Karpas-422 (cell line): Measurements from ENCODE around the gene RASGEF1B. TPM values are rescaled to one million over a fixed set of nuclear protein-coding genes. Genes with fewer than 3 reads are reported as not detected.
"Not testable (repeated sequence)": the region's sequence is repeated elsewhere in the genome, so short reads cannot be mapped to it uniquely, and the experiment has no call there.

Source experiments
- DNase-seq: peaks from one replicate; pipeline ENCODE4 v3.0.0-alpha.2; 2015
- H2AFZ ChIP-seq: fragments of 200-600 bp; sonication (generic); 2 replicates; pipeline ENCODE4 v1.6.1; 2014; ENCODE audit warnings: antibody characterized with exemption, low read length, mixed read lengths
- H3K27ac ChIP-seq: fragments of 200-600 bp; sonication (generic); 2 replicates; pipeline ENCODE4 v1.5.1; 2014; ENCODE audit warnings: mild to moderate bottlenecking, low read length, moderate library complexity
- H3K27me3 ChIP-seq: fragments of 200-600 bp; sonication (generic); 2 replicates; pipeline ENCODE4 v1.6.1; 2014; ENCODE audit warnings: low read length, mixed read lengths
- H3K36me3 ChIP-seq: fragments of 200-600 bp; sonication (generic); 2 replicates; pipeline ENCODE4 v1.6.1; 2014; ENCODE audit warnings: low read length, mixed read lengths; ENCODE audit not compliant: insufficient read depth
- H3K4me1 ChIP-seq: fragments of 200-600 bp; sonication (generic); 2 replicates; pipeline ENCODE4 v1.6.1; 2014; ENCODE audit warnings: mild to moderate bottlenecking, low read length, mixed read lengths
- H3K4me2 ChIP-seq: fragments of 200-600 bp; sonication (generic); 2 replicates; pipeline ENCODE4 v1.6.1; 2014; ENCODE audit warnings: low read length, low read depth, mild to moderate bottlenecking; ENCODE audit not compliant: poor library complexity, severe bottlenecking
- H3K4me3 ChIP-seq: fragments of 200-600 bp; sonication (generic); 2 replicates; pipeline ENCODE4 v1.5.1; 2014; ENCODE audit warnings: mild to moderate bottlenecking, antibody characterized with exemption, low read length, mixed read lengths
- H3K79me2 ChIP-seq: fragments of 200-600 bp; sonication (generic); 2 replicates; pipeline ENCODE4 v1.6.1; 2014; ENCODE audit warnings: mild to moderate bottlenecking, low read length, mixed read lengths
- H3K9ac ChIP-seq: fragments of 200-600 bp; sonication (generic); 2 replicates; pipeline ENCODE4 v1.6.0; 2014; ENCODE audit warnings: low read length
- H3K9me2 ChIP-seq: fragments of 200-600 bp; sonication (generic), shearing (Covaris generic); replicated peaks from 2 replicates; pipeline ENCODE4 v1.6.0; 2014; ENCODE audit warnings: mild to moderate bottlenecking, low read length, moderate library complexity; ENCODE audit not compliant: insufficient read depth
- H3K9me3 ChIP-seq: fragments of 300-700, 200-600 bp; sonication (generic); 2 replicates; pipeline ENCODE4 v1.6.1; 2014; ENCODE audit warnings: low read length, mixed read lengths
- H4K20me1 ChIP-seq: fragments of 200-600 bp; sonication (generic); 2 replicates; pipeline ENCODE4 v1.6.1; 2014; ENCODE audit warnings: mild to moderate bottlenecking, antibody characterized with exemption, low read length, low read depth; ENCODE audit not compliant: insufficient read depth
- total RNA-seq: library from RNA; depleted of rRNA; stranded (reverse); fragments of >200 nt; shearing (Covaris generic); gene quantifications from 2 replicates; pipeline ENCODE4 v1.2.3, GENCODE V29; 2014; ENCODE audit warnings: low replicate concordance

Gene RASGEF1B
- total RNA-seq, 1 experiment from 2014 or later: 1.6 TPM

- Histone ChIP-seq H3K36me3 (no peaks in the 10 kb centered on the region), H3K9me2 (no peaks in the 10 kb centered on the region), H3K4me1 (no peaks in the 10 kb centered on the region), H3K27ac (no peak overlapping the region), H3K27me3 (no peaks in the 10 kb centered on the region), H3K9ac (no peak overlapping the region), H4K20me1 (no peaks in the 10 kb centered on the region), H3K4me3 (no peak overlapping the region), H3K4me2 (no peak overlapping the region), H3K79me2 (no peaks in the 10 kb centered on the region), H3K9me3 (no peaks in the 10 kb centered on the region), H2AFZ (no peak overlapping the region)
- no peak for DNase-seq
Measured at GRCh38 chr4:81418572-81418971, 53.1 kb downstream of the RASGEF1B start.

- Histone ChIP-seq H3K9ac (no peak overlapping the region), H3K79me2 (no peaks in the 10 kb centered on the region), H3K36me3 (no peaks in the 10 kb centered on the region), H3K27me3 (no peaks in the 10 kb centered on the region), H3K27ac (no peak overlapping the region), H2AFZ (no peak overlapping the region), H3K9me3 (no peaks in the 10 kb centered on the region), H3K4me1 (no peaks in the 10 kb centered on the region), H3K4me2 (no peak overlapping the region), H4K20me1 (no peaks in the 10 kb centered on the region), H3K4me3 (no peak overlapping the region), H3K9me2 (no peaks in the 10 kb centered on the region)
- no peak for DNase-seq
Measured at GRCh38 chr4:81412946-81413495, 58.7 kb downstream of the RASGEF1B start.

- Histone ChIP-seq H3K36me3 (no peaks in the 10 kb centered on the region), H3K4me1 (no peaks in the 10 kb centered on the region), H3K27me3 (no peaks in the 10 kb centered on the region), H3K27ac (no peak overlapping the region), H3K9me3 (no peaks in the 10 kb centered on the region), H2AFZ (no peak overlapping the region), H3K9me2 (no peaks in the 10 kb centered on the region), H4K20me1 (no peaks in the 10 kb centered on the region), H3K79me2 (no peaks in the 10 kb centered on the region), H3K4me2 (no peak overlapping the region), H3K4me3 (no peak overlapping the region), H3K9ac (no peak overlapping the region)
- no peak for DNase-seq
Measured at GRCh38 chr4:81410680-81411079, 61.0 kb downstream of the RASGEF1B start.

GRCh38 chr4:81409836-81410235 lies 61.9 kb downstream of the RASGEF1B start:
- Histone ChIP-seq H3K36me3 (no peaks in the 10 kb centered on the region), H3K4me3 (no peak overlapping the region), H4K20me1 (no peaks in the 10 kb centered on the region), H3K9me3 (no peaks in the 10 kb centered on the region), H3K4me1 (no peaks in the 10 kb centered on the region), H3K27me3 (no peaks in the 10 kb centered on the region), H3K27ac (no peak overlapping the region), H3K4me2 (no peak overlapping the region), H2AFZ (no peak overlapping the region), H3K9ac (no peak overlapping the region), H3K79me2 (no peaks in the 10 kb centered on the region), H3K9me2 (no peaks in the 10 kb centered on the region)
- no peak for DNase-seq

- Histone ChIP-seq H3K27ac (no peak overlapping the region), H3K36me3 (no peaks in the 10 kb centered on the region), H3K4me1 (no peaks in the 10 kb centered on the region), H3K79me2 (no peaks in the 10 kb centered on the region), H3K9me2 (no peaks in the 10 kb centered on the region), H3K9me3 (no peaks in the 10 kb centered on the region), H4K20me1 (no peaks in the 10 kb centered on the region), H3K4me3 (no peak overlapping the region), H2AFZ (no peak overlapping the region), H3K4me2 (no peak overlapping the region), H3K9ac (no peak overlapping the region), H3K27me3 (no peaks in the 10 kb centered on the region)
- DNase-seq: no peak
Measured at GRCh38 chr4:81408341-81408740, 63.4 kb downstream of the RASGEF1B start.

- Histone ChIP-seq H3K4me3 (no peak overlapping the region), H4K20me1 (no peaks in the 10 kb centered on the region), H3K4me1 (no peaks in the 10 kb centered on the region), H3K36me3 (no peaks in the 10 kb centered on the region), H3K4me2 (no peak overlapping the region), H3K79me2 (no peaks in the 10 kb centered on the region), H2AFZ (no peak overlapping the region), H3K27ac (no peak overlapping the region), H3K9me3 (no peaks in the 10 kb centered on the region), H3K9ac (no peak overlapping the region), H3K27me3 (no peaks in the 10 kb centered on the region), H3K9me2 (no peaks in the 10 kb centered on the region)
- no peak for DNase-seq
Measured at GRCh38 chr4:81407726-81408125, 64.0 kb downstream of the RASGEF1B start.

- not testable (repeated sequence) for H2AFZ ChIP-seq, H3K9me3 ChIP-seq, H3K4me2 ChIP-seq, H4K20me1 ChIP-seq, H3K4me1 ChIP-seq, H3K79me2 ChIP-seq, H3K27ac ChIP-seq, H3K36me3 ChIP-seq, DNase-seq, H3K27me3 ChIP-seq, H3K9ac ChIP-seq, H3K9me2 ChIP-seq, H3K4me3 ChIP-seq
Measured at GRCh38 chr4:81406481-81406880, 65.2 kb downstream of the RASGEF1B start.

- Histone ChIP-seq H2AFZ (no peak overlapping the region), H3K27me3 (no peaks in the 10 kb centered on the region), H3K27ac (no peak overlapping the region), H4K20me1 (no peaks in the 10 kb centered on the region), H3K9me2 (no peaks in the 10 kb centered on the region), H3K4me2 (no peak overlapping the region), H3K4me1 (no peaks in the 10 kb centered on the region), H3K79me2 (no peaks in the 10 kb centered on the region), H3K36me3 (no peaks in the 10 kb centered on the region), H3K9ac (no peak overlapping the region), H3K9me3 (no peaks in the 10 kb centered on the region), H3K4me3 (no peak overlapping the region)
- peak; percentile 73 for DNase-seq
Measured at GRCh38 chr4:81405900-81406401, 65.8 kb downstream of the RASGEF1B start.

- Histone ChIP-seq H3K36me3 (no peaks in the 10 kb centered on the region), H3K27me3 (no peaks in the 10 kb centered on the region), H4K20me1 (no peaks in the 10 kb centered on the region)
Measured at GRCh38 chr4:81404741-81405140, 67.0 kb downstream of the RASGEF1B start.

More at GRCh38 chr4:81404741-81405140, 67.0 kb downstream of the RASGEF1B start:
- H3K4me2 ChIP-seq: no peak overlapping the region
- no peak overlapping the region for H2AFZ ChIP-seq
- no peak for DNase-seq
- no peak overlapping the region for H3K9ac ChIP-seq
- no peaks in the 10 kb centered on the region for H3K79me2 ChIP-seq
- H3K9me2 ChIP-seq: no peaks in the 10 kb centered on the region
- no peak overlapping the region for H3K27ac ChIP-seq
- H3K9me3 ChIP-seq: no peaks in the 10 kb centered on the region
- no peaks in the 10 kb centered on the region for H3K4me1 ChIP-seq
- no peak overlapping the region for H3K4me3 ChIP-seq
